GM19239 (cell line): ENCODE results near the gene PCBD1.
"Not testable (repeated sequence)": the region's sequence is repeated elsewhere in the genome, so short reads cannot be mapped to it uniquely, and the experiment has no call there.

Source experiments
- DNase-seq: peaks from one replicate; pipeline ENCODE4 v3.0.0; 2011; ENCODE audit warnings: low spot score; ENCODE audit not compliant: insufficient read length
- FAIRE-seq: peaks from 2 replicates; lab custom pipeline; 2011; peaks lifted over from hg19 to GRCh38; lab: Jason Lieb, UNC

PCBD1 gene

GRCh38 chr10:70879207-70879606, 9.2 kb downstream of the PCBD1 start:
- DNase-seq = no peak
- no peak for FAIRE-seq

GRCh38 chr10:70874061-70874460, 14.3 kb downstream of the PCBD1 start:
- no peak for FAIRE-seq
- no peak for DNase-seq

- FAIRE-seq (no peak), DNase-seq (no peak)
Observed at GRCh38 chr10:70872291-70872690, 16.1 kb downstream of the PCBD1 start.

- DNase-seq = no peak
- no peak for FAIRE-seq
Observed at GRCh38 chr10:70866424-70866823, 21.9 kb downstream of the PCBD1 start.

- FAIRE-seq (no peak), DNase-seq (no peak)
Observed at GRCh38 chr10:70864935-70865334, 23.4 kb downstream of the PCBD1 start.

- DNase-seq (no peak), FAIRE-seq (peak; percentile 70)
Observed at GRCh38 chr10:70863470-70864160, 24.8 kb downstream of the PCBD1 start.

- not testable (repeated sequence) for DNase-seq, FAIRE-seq
Observed at GRCh38 chr10:70861495-70862197, 26.7 kb downstream of the PCBD1 start.

- peak; percentile 40 for FAIRE-seq
- no peak for DNase-seq
Observed at GRCh38 chr10:70858759-70859158, 29.6 kb downstream of the PCBD1 start.

- DNase-seq = no peak
- FAIRE-seq = peak; percentile 76
Observed at GRCh38 chr10:70856454-70856853, 31.9 kb downstream of the PCBD1 start.

- DNase-seq (no peak), FAIRE-seq (no peak)
Observed at GRCh38 chr10:70853457-70853856, 34.9 kb downstream of the PCBD1 start.

- DNase-seq = no peak
- FAIRE-seq = no peak
Observed at GRCh38 chr10:70853038-70853437, 35.3 kb downstream of the PCBD1 start.

- DNase-seq (no peak), FAIRE-seq (no peak)
Observed at GRCh38 chr10:70851597-70852475, 36.5 kb downstream of the PCBD1 start.

- no peak for FAIRE-seq
- no peak for DNase-seq
Observed at GRCh38 chr10:70850097-70850496, 38.3 kb downstream of the PCBD1 start.

GRCh38 chr10:70849582-70850016, 38.8 kb downstream of the PCBD1 start:
- no peak for DNase-seq
- no peak for FAIRE-seq

GRCh38 chr10:70847659-70848360, 40.6 kb downstream of the PCBD1 start:
- no peak for FAIRE-seq
- DNase-seq = no peak

- DNase-seq (no peak), FAIRE-seq (no peak)
Observed at GRCh38 chr10:70846795-70847194, 41.6 kb downstream of the PCBD1 start.

- FAIRE-seq = no peak
Observed at GRCh38 chr10:70845816-70846215, 42.5 kb downstream of the PCBD1 start.

GRCh38 chr10:70845256-70845655, 43.1 kb downstream of the PCBD1 start:
- no peak for FAIRE-seq

More at GRCh38 chr10:70845816-70846215, 42.5 kb downstream of the PCBD1 start:
- DNase-seq = no peak

GRCh38 chr10:70843776-70844489, 44.4 kb downstream of the PCBD1 start:
- FAIRE-seq (no peak), DNase-seq (no peak)

More at GRCh38 chr10:70845256-70845655, 43.1 kb downstream of the PCBD1 start:
- DNase-seq = no peak
